Stimulated activated naive B cell treated with anti-CD40 and anti-IgM and Interleukin-4, amounts not matched to agents 10 μg/mL and 1 μg/mL and 100 μg/mL, for 72 hours (primary cell): ENCODE results near the gene ACOT4.
"Not testable (repeated sequence)": the region's sequence is repeated elsewhere in the genome, so short reads cannot be mapped to it uniquely, and the experiment has no call there.

ENCODE experiments used
- ATAC-seq, 2 donors: fragments of 150-1000 bp; cut with Tn5 transposase; replicated peaks; 2 replicates each; pipeline ENCODE4 v1.10.0; 2021; ENCODE audit warnings: moderate library complexity in 1 of 2
- DNase-seq: peaks from one replicate; pipeline ENCODE4 v3.0.0; 2021
- H3K27ac Mint-ChIP-seq: one replicate; pipeline ENCODE4 v1.8.0; 2022; ENCODE audit warnings: mild to moderate bottlenecking, mixed read lengths
- H3K27me3 Mint-ChIP-seq, 2 donors: one replicate each; pipeline ENCODE4 v1.8.0; 2022; ENCODE audit warnings: mixed read lengths in 2 of 2
- H3K36me3 Mint-ChIP-seq, 2 donors: one replicate each; pipeline ENCODE4 v1.8.0; 2022; ENCODE audit warnings: mixed read lengths in 2 of 2, mild to moderate bottlenecking in 1 of 2
- H3K4me1 Mint-ChIP-seq, 2 donors: one replicate each; pipeline ENCODE4 v1.8.0; 2022; ENCODE audit warnings: mixed read lengths in 2 of 2, mild to moderate bottlenecking in 1 of 2
- H3K4me3 Mint-ChIP-seq, 2 donors: one replicate each; pipeline ENCODE4 v1.8.0; 2022; ENCODE audit warnings: mild to moderate bottlenecking in 2 of 2, mixed read lengths in 2 of 2, moderate library complexity in 1 of 2
- H3K9me3 Mint-ChIP-seq, 2 donors: one replicate each; pipeline ENCODE4 v1.8.0; 2022; ENCODE audit warnings: mixed read lengths in 2 of 2, mild to moderate bottlenecking in 1 of 2

ACOT4 gene

DNA sequence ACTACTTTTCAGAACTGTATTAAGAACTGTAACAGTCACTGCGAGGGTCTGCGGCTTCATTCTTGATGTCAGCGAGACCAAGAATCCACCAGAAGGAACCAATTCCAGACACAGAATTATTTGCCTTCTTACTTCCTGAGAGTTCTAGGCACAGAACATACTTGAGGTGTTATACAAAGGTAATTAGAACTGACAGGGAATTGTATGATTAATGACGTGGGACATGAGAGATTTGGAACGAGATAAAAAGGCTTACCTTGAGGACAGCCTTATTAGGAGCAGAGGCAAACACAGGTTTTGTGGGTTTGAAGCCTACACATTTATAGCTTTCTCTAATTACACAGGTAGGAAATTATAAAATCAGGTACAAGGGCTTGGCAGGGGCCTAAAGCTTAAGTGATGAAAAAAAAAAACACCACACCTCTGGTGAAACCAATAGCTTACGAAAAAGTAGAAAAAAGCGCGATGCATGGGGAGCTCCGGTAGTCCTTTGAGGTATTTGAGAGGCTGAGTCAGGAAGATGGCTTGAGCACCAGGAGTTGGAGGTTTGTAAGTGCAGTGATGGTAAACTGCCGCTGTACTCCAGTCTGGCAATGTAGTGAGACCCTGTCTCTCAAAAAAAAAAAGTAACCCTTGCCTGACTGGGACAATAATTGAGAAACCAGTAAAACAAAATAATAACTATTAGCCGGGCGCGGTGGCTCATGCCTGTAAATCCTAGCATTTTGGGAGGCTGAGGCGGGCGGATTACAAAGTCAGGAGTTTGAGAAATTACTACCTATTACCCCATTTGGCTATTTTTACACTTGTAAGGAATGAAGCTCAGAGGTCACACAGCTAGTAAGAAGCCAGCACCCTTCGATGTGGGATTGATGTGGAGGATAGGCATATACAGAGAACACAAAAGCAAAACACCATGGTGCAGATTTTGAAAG, 23.5 kb upstream of the ACOT4 start:
- H3K9me3 Mint-ChIP-seq, result no peaks in the 10 kb centered on the region
- ATAC-seq, result no peak
- no peak for DNase-seq
- no peaks in the 10 kb centered on the region for H3K27me3 Mint-ChIP-seq
- peak overlapping the region; percentile 98 for H3K27ac Mint-ChIP-seq
- peaks cover 23 to 34% of the 10 kb centered on the region in 2 donors for H3K36me3 Mint-ChIP-seq
- peak overlapping the region; percentile 90 to 96 for H3K4me3 Mint-ChIP-seq
- peaks cover 24 to 36% of the 10 kb centered on the region in 2 donors for H3K4me1 Mint-ChIP-seq

DNA sequence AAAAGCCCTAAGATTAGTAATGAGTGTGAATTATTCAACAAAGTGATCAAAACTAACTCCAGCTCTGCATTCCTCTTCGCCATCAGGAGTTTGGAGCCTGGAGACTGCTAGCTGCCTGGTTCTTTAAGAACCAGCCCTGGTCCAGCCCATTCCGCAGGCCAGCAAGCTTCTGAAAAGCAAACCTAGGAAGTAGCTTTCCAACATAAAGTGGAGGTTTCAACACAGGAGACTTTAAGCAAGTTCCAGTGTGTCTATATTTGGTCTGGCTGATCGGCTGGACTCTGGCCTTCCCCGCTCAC, 22.8 kb upstream of the ACOT4 start:
- H3K9me3 Mint-ChIP-seq, H3K27me3 Mint-ChIP-seq, DNase-seq, ATAC-seq: not testable (repeated sequence)
- Mint-ChIP-seq H3K4me1 (peaks cover 24 to 36% of the 10 kb centered on the region in 2 donors), H3K4me3 (peak overlapping the region; percentile 90 to 96), H3K36me3 (peaks cover 20 to 39% of the 10 kb centered on the region in 2 donors), H3K27ac (peak overlapping the region; percentile 98)

DNA sequence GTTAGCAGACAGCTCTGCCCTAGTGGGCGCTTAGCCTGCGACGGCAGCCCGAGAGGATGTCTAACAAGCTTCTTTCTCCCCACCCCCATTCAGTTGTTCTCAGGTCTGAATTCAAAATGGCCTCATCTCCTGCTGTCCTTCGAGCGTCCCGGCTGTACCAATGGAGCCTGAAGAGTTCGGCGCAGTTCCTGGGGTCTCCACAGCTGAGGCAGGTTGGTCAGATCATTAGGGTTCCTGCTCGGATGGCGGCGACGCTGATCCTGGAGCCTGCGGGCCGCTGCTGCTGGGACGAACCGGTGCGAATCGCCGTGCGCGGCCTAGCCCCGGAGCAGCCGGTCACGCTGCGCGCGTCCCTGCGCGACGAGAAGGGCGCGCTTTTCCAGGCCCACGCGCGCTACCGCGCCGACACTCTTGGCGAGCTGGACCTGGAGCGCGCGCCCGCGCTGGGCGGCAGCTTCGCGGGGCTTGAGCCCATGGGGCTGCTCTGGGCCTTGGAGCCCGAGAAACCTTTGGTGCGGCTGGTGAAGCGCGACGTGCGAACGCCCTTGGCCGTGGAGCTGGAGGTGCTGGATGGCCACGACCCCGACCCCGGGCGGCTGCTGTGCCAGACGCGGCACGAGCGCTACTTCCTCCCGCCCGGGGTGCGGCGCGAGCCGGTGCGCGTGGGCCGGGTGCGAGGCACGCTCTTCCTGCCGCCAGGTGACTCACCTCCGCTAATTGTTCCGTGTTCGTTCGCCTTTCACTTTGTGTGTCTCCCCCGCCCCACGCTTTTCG, 22.3 kb upstream of the ACOT4 start, which contains the start of gene ACOT2:
TSS of gene ACOT2 (plus strand) at position 29 of the 774 bp plus-strand sequence. CDS start at position 57, 28 bp downstream.
- Mint-ChIP-seq H3K4me3 (peak within 1 kb of the TSS; percentile 90 to 96), H3K27ac (peak within 1 kb of the TSS; percentile 98), H3K36me3 (peaks cover 23 to 41% of the 10 kb centered on the region in 2 donors), H3K4me1 (peaks cover 24 to 36% of the 10 kb centered on the region in 2 donors)
- not testable (repeated sequence) for H3K9me3 Mint-ChIP-seq, H3K27me3 Mint-ChIP-seq
- DNase-seq, result peak; percentile 66
- ATAC-seq, result peak; percentile 82

DNA sequence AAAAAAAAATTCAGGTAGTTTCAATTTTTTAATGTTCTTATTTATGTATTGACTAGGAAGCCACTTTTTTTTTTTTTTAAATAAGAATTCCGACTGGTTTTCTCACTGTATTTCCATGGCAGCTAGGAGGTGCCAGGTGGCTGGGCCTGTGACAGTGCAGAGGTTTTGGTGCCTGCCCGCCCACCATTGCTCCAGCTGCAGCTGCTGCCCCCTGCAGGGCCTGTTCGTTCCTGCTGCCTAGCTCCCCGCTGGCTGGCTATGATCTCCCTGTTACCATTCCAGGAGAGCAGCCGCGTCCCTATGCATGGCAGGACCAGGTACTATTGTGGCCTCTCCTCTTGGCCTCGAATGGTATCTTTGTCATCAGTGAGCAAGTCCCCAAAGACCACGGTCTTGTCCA, 20.8 kb upstream of the ACOT4 start:
- Mint-ChIP-seq H3K4me1 (peaks cover 21 to 25% of the 10 kb centered on the region in 2 donors), H3K36me3 (peaks cover 18 to 37% of the 10 kb centered on the region in 2 donors)
- H3K27ac Mint-ChIP-seq, H3K27me3 Mint-ChIP-seq, H3K9me3 Mint-ChIP-seq, H3K4me3 Mint-ChIP-seq: not testable (repeated sequence)
- peak; percentile 53 for DNase-seq
- ATAC-seq, result peak; percentile 65 to 68

DNA sequence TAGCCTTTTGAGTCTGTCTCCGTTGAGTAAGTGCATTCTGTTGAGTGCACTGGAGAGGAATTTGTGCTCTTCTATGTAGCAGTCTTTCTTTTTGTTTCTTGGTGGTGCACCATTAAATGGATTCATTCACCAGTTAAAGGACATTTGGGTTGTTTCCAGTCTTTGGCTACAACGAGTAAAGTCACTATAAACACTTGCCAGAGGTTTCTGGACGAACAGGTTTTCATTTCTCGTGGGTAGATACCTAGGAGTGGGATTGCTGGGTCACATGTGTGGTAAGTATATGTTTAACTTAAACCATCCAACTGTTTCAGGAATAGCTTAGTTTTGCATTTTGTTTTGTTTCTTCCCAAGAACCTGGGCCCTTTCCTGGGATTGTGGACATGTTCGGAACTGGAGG, 18.6 kb upstream of the ACOT4 start:
- H3K27ac Mint-ChIP-seq, DNase-seq, ATAC-seq, H3K9me3 Mint-ChIP-seq, H3K27me3 Mint-ChIP-seq, H3K4me3 Mint-ChIP-seq: not testable (repeated sequence)
- Mint-ChIP-seq H3K4me1 (peaks cover 14 to 16% of the 10 kb centered on the region in 2 donors), H3K36me3 (peaks cover 17 to 24% of the 10 kb centered on the region in 2 donors)

DNA sequence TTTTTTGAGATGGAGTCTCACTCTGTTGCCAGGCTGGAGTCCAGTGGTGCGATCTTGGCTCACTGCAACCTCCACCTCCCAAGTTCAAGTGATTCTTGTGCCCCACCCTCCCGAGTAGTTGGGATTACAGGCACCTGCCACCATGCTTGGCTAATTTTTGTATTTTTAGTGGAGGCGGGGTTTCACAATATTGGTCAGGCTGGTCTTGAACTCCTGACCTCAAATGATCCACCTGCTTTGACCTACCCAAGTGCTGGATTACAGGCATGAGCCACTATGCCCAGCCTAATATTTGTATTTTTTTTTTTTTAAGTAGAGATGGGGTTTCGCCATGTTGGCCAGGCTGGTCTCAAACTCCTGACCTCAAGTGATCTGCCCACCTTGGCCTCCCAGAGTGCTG, 17.9 kb upstream of the ACOT4 start:
- ATAC-seq, H3K27me3 Mint-ChIP-seq, H3K4me3 Mint-ChIP-seq, H3K4me1 Mint-ChIP-seq, DNase-seq, H3K27ac Mint-ChIP-seq, H3K9me3 Mint-ChIP-seq: not testable (repeated sequence)
- peaks cover 17 to 22% of the 10 kb centered on the region in 2 donors for H3K36me3 Mint-ChIP-seq

DNA sequence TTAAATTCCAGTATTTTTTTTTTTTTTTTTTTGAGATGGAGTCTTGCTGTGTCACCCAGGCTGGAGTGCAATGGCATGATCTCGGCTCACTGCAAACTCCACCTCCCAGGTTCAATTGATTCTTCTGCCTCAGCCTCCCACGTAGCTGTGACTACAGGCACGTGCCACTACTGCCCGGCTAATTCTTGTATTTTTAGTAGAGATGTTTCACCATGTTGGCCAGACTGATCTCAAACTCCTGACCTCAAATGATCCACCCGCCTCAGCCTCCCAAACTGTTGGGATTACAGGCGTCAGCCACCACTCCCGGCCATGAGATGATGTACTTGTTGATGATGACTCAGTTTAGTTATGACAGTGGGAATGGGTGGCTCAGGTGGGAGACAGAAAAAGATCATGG, 17.4 kb upstream of the ACOT4 start:
- H3K4me1 Mint-ChIP-seq, H3K9me3 Mint-ChIP-seq, H3K4me3 Mint-ChIP-seq, ATAC-seq, H3K27me3 Mint-ChIP-seq, H3K27ac Mint-ChIP-seq, DNase-seq: not testable (repeated sequence)
- peaks cover 17 to 22% of the 10 kb centered on the region in 2 donors for H3K36me3 Mint-ChIP-seq

DNA sequence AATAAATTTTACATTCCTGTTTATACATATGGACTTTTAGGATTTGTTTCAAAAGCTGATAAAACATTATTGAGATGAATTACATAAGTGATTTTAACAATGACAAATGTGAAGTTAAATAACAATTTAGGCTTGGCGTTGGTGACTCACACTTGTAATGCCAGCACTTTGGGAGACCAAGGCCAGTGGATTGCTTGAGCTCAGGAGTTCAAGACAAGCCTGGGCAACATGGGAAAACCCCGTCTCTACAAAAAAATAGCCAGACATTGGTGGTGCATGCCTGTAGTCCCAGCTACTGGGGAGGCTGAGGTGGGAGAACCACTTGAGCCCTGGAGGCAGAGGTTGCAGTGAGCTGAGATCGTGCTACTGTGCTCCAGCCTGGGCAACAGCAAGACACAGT, 15.3 kb upstream of the ACOT4 start:
- no peak overlapping the region for H3K4me3 Mint-ChIP-seq
- H3K9me3 Mint-ChIP-seq, result no peaks in the 10 kb centered on the region
- no peak for ATAC-seq
- H3K27me3 Mint-ChIP-seq, result no peaks in the 10 kb centered on the region
- H3K27ac Mint-ChIP-seq, result no peak overlapping the region
- no peak for DNase-seq
- H3K36me3 Mint-ChIP-seq, result peaks cover 19 to 30% of the 10 kb centered on the region in 2 donors
- H3K4me1 Mint-ChIP-seq, result peaks cover 0 to 1% of the 10 kb centered on the region in 2 donors

DNA sequence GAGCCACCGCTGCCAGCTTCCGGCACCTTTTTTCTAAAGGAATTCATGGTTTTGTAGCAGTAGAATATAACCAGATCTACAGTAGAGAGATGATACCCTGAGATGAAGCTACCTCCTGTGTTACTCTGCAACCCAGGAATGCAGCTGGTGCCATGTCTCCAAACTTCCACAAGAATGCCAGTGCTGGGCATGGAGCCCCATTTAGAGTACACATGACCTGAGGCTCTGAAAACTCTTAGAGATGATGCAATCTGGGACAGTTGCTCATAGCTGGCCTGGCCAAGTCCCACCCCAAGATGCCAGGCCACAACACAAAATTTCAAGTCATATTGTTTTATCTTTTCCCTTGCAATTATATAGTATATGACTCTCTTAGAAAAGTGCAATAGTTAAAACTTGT, 14.5 kb upstream of the ACOT4 start:
- DNase-seq, H3K27ac Mint-ChIP-seq, H3K4me1 Mint-ChIP-seq, H3K9me3 Mint-ChIP-seq, ATAC-seq, H3K27me3 Mint-ChIP-seq, H3K4me3 Mint-ChIP-seq: not testable (repeated sequence)
- H3K36me3 Mint-ChIP-seq, result peaks cover 18 to 29% of the 10 kb centered on the region in 2 donors

DNA sequence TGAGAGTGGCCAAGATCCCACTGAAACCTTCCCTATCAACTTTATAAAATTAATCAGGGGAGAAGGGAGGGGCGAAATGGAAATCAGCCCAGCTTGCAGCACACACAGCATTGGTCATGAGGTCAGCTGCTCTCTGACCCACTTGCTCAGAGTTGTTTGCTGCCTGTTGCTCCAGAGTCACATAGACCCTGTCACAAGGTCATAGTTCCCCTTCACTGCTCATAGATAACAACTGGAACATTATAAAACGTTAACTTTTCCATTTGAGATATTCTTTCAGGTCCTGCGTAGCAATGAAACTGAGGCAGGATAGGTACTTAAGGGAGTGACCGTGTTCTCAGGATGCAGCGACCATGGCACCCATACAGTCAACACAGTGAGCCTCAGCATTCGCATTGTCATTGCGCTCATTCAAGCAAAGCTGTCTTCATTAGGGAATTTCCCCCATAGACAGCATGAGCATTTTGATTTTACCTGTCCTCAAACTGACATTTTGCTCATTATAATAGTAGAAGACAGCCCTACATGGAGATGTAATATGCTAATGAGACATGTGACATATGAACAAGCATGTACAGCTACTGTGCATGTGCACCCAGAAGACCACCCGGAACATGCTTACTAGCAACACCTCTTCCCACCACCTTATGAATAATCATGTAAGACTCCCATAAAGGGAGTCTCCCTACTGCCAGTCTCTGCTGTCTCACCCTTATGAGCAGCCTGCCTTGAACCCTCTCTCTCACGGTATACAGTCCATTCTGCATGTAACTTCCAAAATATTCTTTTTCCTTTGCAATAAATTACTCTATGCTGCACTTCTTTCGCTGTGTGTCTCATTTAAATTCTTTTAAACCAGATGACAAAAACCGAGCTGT, 9.3 kb upstream of the ACOT4 start:
- peak overlapping the region; percentile 92 for H3K27ac Mint-ChIP-seq
- not testable (repeated sequence) for DNase-seq, H3K27me3 Mint-ChIP-seq, H3K9me3 Mint-ChIP-seq, H3K36me3 Mint-ChIP-seq, H3K4me3 Mint-ChIP-seq
- ATAC-seq, result peak; percentile 96
- peaks cover 10 to 11% of the 10 kb centered on the region in 2 donors for H3K4me1 Mint-ChIP-seq

DNA sequence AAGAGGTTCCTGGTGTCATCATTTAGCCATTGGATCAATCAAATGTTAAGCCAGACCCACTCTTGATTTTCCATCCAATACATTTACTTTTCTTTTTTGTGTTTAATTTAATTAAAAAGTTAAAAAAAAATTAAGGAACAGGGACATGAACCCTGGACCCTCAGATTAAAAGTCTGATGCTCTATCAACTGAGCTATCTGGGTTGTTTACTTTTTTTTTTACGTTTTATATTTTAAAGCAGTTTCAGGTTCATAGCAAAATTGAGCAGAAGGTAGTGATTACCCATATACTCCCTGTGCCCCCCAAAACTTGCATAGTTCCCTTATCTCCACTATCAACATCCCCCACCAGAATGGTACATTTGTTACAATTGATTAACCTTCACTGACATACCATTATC, 3.0 kb upstream of the ACOT4 start:
- Mint-ChIP-seq H3K27me3 (peaks cover 5 to 13% of the 10 kb centered on the region in 2 donors), H3K4me3 (no peak overlapping the region), H3K4me1 (peaks cover 3 to 7% of the 10 kb centered on the region in 2 donors), H3K9me3 (no peaks in the 10 kb centered on the region), H3K27ac (no peak overlapping the region), H3K36me3 (no peaks in the 10 kb centered on the region)
- ATAC-seq, result no peak
- DNase-seq, result no peak

DNA sequence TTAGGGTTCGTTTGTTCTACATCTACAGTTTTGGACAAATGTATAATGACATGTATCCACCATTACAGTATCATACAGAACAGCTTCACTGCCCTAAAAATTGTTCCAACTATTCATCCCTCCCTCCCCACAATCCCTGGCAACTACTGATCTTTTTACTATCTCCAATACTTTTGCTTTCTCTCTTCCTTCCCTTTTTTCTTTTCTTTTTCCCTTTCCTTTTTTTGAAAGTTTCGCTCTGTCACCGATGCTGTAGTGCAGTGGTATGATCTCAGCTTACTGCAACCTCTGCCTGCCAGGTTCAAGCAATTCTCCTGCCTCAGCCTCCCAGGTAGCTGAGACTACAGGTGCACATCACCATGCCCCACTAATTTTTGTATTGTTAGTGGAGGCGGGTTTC, 2.6 kb upstream of the ACOT4 start:
- no peak for ATAC-seq

DNA sequence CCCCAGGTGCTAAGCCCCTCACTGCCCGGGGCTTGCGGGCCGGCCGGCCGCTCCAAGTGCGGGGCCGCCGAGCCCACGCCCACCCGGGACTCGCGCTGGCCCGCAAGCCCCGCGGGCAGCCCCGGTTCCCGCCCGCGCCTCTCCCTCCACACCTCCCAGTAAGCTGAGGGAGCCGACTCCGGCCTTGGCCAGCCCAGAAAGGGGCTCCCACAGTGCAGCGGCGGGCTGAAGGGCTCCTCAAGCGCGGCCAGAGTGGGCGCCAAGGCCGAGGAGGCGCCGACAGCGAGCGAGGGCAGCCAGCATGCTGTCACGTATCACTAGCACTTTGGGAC, 1.0 kb upstream of the ACOT4 start:
- not testable (repeated sequence) for H3K4me3 Mint-ChIP-seq, H3K27ac Mint-ChIP-seq, H3K36me3 Mint-ChIP-seq, ATAC-seq, H3K9me3 Mint-ChIP-seq, DNase-seq
- Mint-ChIP-seq H3K27me3 (peaks cover 0 to 13% of the 10 kb centered on the region in 2 donors), H3K4me1 (peaks cover 3 to 11% of the 10 kb centered on the region in 2 donors)

More for the DNA sequence above, 2.6 kb upstream of the ACOT4 start:
- H3K27me3 Mint-ChIP-seq, result peaks cover 5 to 13% of the 10 kb centered on the region in 2 donors
- H3K4me3 Mint-ChIP-seq, result no peak overlapping the region
- H3K27ac Mint-ChIP-seq, result no peak overlapping the region
- H3K4me1 Mint-ChIP-seq, result peaks cover 3 to 11% of the 10 kb centered on the region in 2 donors
- no peaks in the 10 kb centered on the region for H3K36me3 Mint-ChIP-seq
- no peaks in the 10 kb centered on the region for H3K9me3 Mint-ChIP-seq
- DNase-seq, result no peak

DNA sequence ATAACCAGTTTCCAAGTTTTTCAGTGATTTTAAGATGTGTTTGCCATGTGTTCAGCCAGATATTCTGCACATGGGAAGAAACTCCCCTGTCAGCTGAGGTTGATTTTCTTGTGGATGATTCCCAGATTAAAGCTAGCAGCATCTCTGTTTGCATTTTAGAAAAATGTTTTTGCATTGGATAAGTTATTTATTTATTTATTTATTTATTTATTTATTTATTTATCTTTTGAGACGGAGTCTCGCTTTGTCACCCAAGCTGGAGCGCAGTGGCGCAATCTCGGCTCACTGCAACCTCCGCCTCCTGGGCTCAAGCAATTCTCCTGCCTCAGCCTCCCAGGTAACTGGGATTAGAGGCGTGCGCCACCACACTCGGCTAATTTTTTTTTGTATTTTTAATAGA, 2.8 kb downstream of the ACOT4 start:
- H3K36me3 Mint-ChIP-seq, result no peaks in the 10 kb centered on the region

More for the DNA sequence above, 2.8 kb downstream of the ACOT4 start:
- DNase-seq, result no peak
- H3K4me3 Mint-ChIP-seq, result no peak overlapping the region
- H3K4me1 Mint-ChIP-seq, result peaks cover 3 to 11% of the 10 kb centered on the region in 2 donors
- ATAC-seq, result no peak
- H3K27ac Mint-ChIP-seq, result no peak overlapping the region
- peaks cover 0 to 13% of the 10 kb centered on the region in 2 donors for H3K27me3 Mint-ChIP-seq
- H3K9me3 Mint-ChIP-seq, result no peaks in the 10 kb centered on the region
